Measurements from ENCODE around the gene PNPLA3.

PNPLA3 gene

GRCh38 chr22:43995057-43995685 lies 71.6 kb downstream of the PNPLA3 start:
- no peak for FAIRE-seq

GRCh38 chr22:43995798-43996169 lies 72.2 kb downstream of the PNPLA3 start:
- no peak for FAIRE-seq

GRCh38 chr22:43996170-43996980 lies 72.8 kb downstream of the PNPLA3 start:
- FAIRE-seq = no peak

GRCh38 chr22:43996981-43997265 lies 73.3 kb downstream of the PNPLA3 start:
- no peak for FAIRE-seq
